BJ (cell line): ENCODE results near the gene STMN1. TPM values are rescaled to one million over a fixed set of nuclear protein-coding genes. Genes with fewer than 3 reads are reported as not detected.

Experiments used
- CTCF ChIA-PET: fragments of 350-600 bp; formaldehyde crosslinking; extraction: SDS; loops from one replicate; lab custom pipeline; 2021; ENCODE audit warnings: antibody characterized with exemption, inconsistent platforms; lab: Yijun Ruan, JAX
- POLR2A ChIA-PET: fragments of 300-600 bp; sonication (Branson Sonifier 250); formaldehyde crosslinking; extraction: SDS; loops from one replicate; lab custom pipeline; 2021; ENCODE audit warnings: antibody characterized with exemption; lab: Charles Lee
- DNase-seq: peaks from one replicate; pipeline ENCODE4 v3.0.0-alpha.2; 2011; ENCODE audit warnings: low read depth
- H3K27me3 ChIP-seq: 2 replicates; pipeline ENCODE4 v1.6.0; 2011; ENCODE audit warnings: low read length; ENCODE audit not compliant: control insufficient read depth, insufficient read depth
- H3K36me3 ChIP-seq: 2 replicates; pipeline ENCODE4 v1.5.1; 2011; ENCODE audit warnings: low read length; ENCODE audit not compliant: control insufficient read depth, insufficient read depth
- H3K4me3 ChIP-seq: 2 replicates; pipeline ENCODE4 v1.5.1; 2011; ENCODE audit warnings: low read depth, mild to moderate bottlenecking, control low read depth, low read length
- CTCF ChIP-seq: IDR thresholded peaks from 2 replicates; pipeline ENCODE4 v1.5.1; 2011; ENCODE audit warnings: low read depth, mild to moderate bottlenecking, control low read depth, inconsistent platforms, low read length, moderate library complexity; ENCODE audit not compliant: insufficient read depth
- polyA plus RNA-seq: library from polyadenylated mRNA; depleted of rRNA; stranded (reverse); fragments of >200 nt; gene quantifications from 2 replicates; pipeline ENCODE4 v1.2.3, GENCODE V29; 2011; rRNA removed
- small RNA-seq: library from RNA; depleted of rRNA; stranded (forward); fragments of <200 nt; gene quantifications from one replicate; pipeline ENCODE3, GENCODE V24; 2012; ENCODE audit warnings: low replicate concordance, low read depth; ENCODE audit not compliant: insufficient read length

STMN1 gene
- polyA plus RNA-seq, 1 experiment, result 57.1 TPM

GRCh38 chr1:25856856-25857255, 49.4 kb downstream of the STMN1 start:
- CTCF ChIA-PET, result no interaction called here
- DNase-seq, result no peak
- Histone ChIP-seq H3K27me3 (no peaks in the 10 kb centered on the region), H3K36me3 (no peaks in the 10 kb centered on the region), H3K4me3 (no peak overlapping the region)
- TF ChIP-seq CTCF, result no peak
- POLR2A ChIA-PET, result interaction anchor here (0.6 kb wide), 1 partner anchor 19 kb away, joined by 6 read pairs; no protein-coding TSS in a partner anchor

GRCh38 chr1:25854554-25854953, 51.7 kb downstream of the STMN1 start:
- Histone ChIP-seq H3K27me3 (no peaks in the 10 kb centered on the region), H3K4me3 (no peak overlapping the region), H3K36me3 (no peaks in the 10 kb centered on the region)
- ChIA-PET CTCF (no interaction called here), POLR2A (no interaction called here)
- no peak for DNase-seq
- TF ChIP-seq CTCF, result no peak

Small RNA genes lying within 50 kb of the gene (small RNA-seq; reads per million reads assigned to genes)
- not detected for gene AL033528.1
- gene RF00019, result not detected
- not detected for gene SNRPFP2

Other genes starting within 250 kb of the STMN1 start
- gene SELENON, start 106.2 kb downstream of the STMN1 start, polyA plus RNA-seq, result 29.4 and 39.9 TPM in 2 replicates
- gene MTFR1L, start 86.5 kb downstream of the STMN1 start, polyA plus RNA-seq, result 57.8 and 93.7 TPM in 2 replicates
- gene AUNIP, start 47.0 kb downstream of the STMN1 start, polyA plus RNA-seq, result 1.4 and 2.8 TPM in 2 replicates
- gene PAQR7, start 30.7 kb downstream of the STMN1 start, polyA plus RNA-seq, result 10.5 and 12.6 TPM in 2 replicates
- 11.9 and 13.2 TPM in 2 replicates for gene PAFAH2, start 91.6 kb upstream of the STMN1 start, polyA plus RNA-seq
- 3.6 and 5.0 TPM in 2 replicates for gene EXTL1, start 115.4 kb upstream of the STMN1 start, polyA plus RNA-seq
- gene SLC30A2, start 139.7 kb upstream of the STMN1 start, polyA plus RNA-seq, result not detected in 2 replicates
- gene TRIM63, start 161.2 kb upstream of the STMN1 start, polyA plus RNA-seq, result not detected in 2 replicates
- gene PDIK1L, start 205.4 kb upstream of the STMN1 start, polyA plus RNA-seq, result 1.4 and 2.9 TPM in 2 replicates